Endothelial cell of umbilical vein (primary cell): ENCODE results near the gene CLIP4.

ENCODE experiments used
- CTCF ChIP-seq, 2 donors: IDR thresholded peaks; 1 replicate in 1 of 2; 2 replicates in 1 of 2; pipeline ENCODE4 v1.5.1; 2011; ENCODE audit warnings: low read length in 2 of 2, mild to moderate bottlenecking in 2 of 2, moderate library complexity in 2 of 2, control low read depth in 1 of 2, inconsistent platforms in 1 of 2, low read depth in 1 of 2; ENCODE audit not compliant: insufficient read depth in 1 of 2; ENCODE audit errors: extremely low read depth in 1 of 2
- EZH2 ChIP-seq: IDR thresholded peaks from 2 replicates; pipeline ENCODE4 v1.6.1; 2012; ENCODE audit warnings: borderline replicate concordance, low read depth, mild to moderate bottlenecking, moderate library complexity, low read length, inconsistent platforms; ENCODE audit not compliant: severe bottlenecking
- FOS ChIP-seq: IDR thresholded peaks from 2 replicates; pipeline ENCODE4 v1.6.1; 2011; ENCODE audit warnings: mild to moderate bottlenecking, low read length, moderate library complexity, borderline replicate concordance; ENCODE audit not compliant: insufficient read depth
- JUN ChIP-seq: IDR thresholded peaks from 2 replicates; pipeline ENCODE4 v1.6.1; 2011; ENCODE audit warnings: borderline replicate concordance, low read depth; ENCODE audit not compliant: insufficient read length, insufficient read depth
- POLR2A ChIP-seq: IDR thresholded peaks from 2 replicates; pipeline ENCODE4 v1.6.1; 2012; ENCODE audit warnings: low read depth, mild to moderate bottlenecking, control low read depth, low read length
- POLR2AphosphoS5 ChIP-seq: IDR thresholded peaks from 2 replicates; pipeline ENCODE4 v1.6.1; 2012; ENCODE audit warnings: low read depth, mild to moderate bottlenecking, control low read depth, low read length, moderate library complexity; ENCODE audit not compliant: insufficient read depth

GRCh38 chr2:29129586-29130281, 14.5 kb downstream of the CLIP4 start:
- TF ChIP-seq POLR2A (no peak), JUN (no peak), POLR2AphosphoS5 (no peak), CTCF (IDR thresholded peaks at IDR 0.05; ENCODE audit: extremely low read depth in 1 of 2, insufficient read depth in 1 of 2, low read depth in 1 of 2, low read length in 2 of 2) (no peak), EZH2 (no peak), FOS (no peak)
